GM10847 (cell line): ENCODE measurements around the gene S100A10.

Source experiments
- POLR2A ChIP-seq: IDR thresholded peaks from 2 replicates; pipeline ENCODE4 v1.6.1; 2011; ENCODE audit not compliant: insufficient read length; ENCODE audit errors: extremely low read depth

The S100A10 gene

GRCh38 chr1:151993734-151994496 lies at the start of gene S100A10:
Gene S100A10, minus strand, starts transcription at chr1:151993859. Its CDS starts 7,629 bp downstream, at chr1:151986230.
- no peak for TF ChIP-seq POLR2A

GRCh38 chr1:152042030-152042429 lies 48.4 kb upstream of the S100A10 start:
- no peak for TF ChIP-seq POLR2A

- no peak for TF ChIP-seq POLR2A
Observed at GRCh38 chr1:152039886-152040285, 46.2 kb upstream of the S100A10 start.

GRCh38 chr1:152039461-152039860 lies 45.8 kb upstream of the S100A10 start:
- no peak for TF ChIP-seq POLR2A

- TF ChIP-seq POLR2A: no peak
Observed at GRCh38 chr1:152038871-152039270, 45.2 kb upstream of the S100A10 start.

- TF ChIP-seq POLR2A: peak; percentile 8
Observed at GRCh38 chr1:152036267-152037216, 42.9 kb upstream of the S100A10 start, which contains the start of gene S100A11. Gene S100A11, minus strand, starts transcription at chr1:152037004. Its CDS starts 89 bp downstream, at chr1:152036915.

GRCh38 chr1:152035539-152036266 lies 42.0 kb upstream of the S100A10 start:
- no peak for TF ChIP-seq POLR2A

GRCh38 chr1:152034654-152035538 lies 41.2 kb upstream of the S100A10 start:
- no peak for TF ChIP-seq POLR2A

GRCh38 chr1:152034324-152034653 lies 40.6 kb upstream of the S100A10 start:
- TF ChIP-seq POLR2A: no peak

- TF ChIP-seq POLR2A: no peak
Observed at GRCh38 chr1:152029929-152030211, 36.2 kb upstream of the S100A10 start.

- TF ChIP-seq POLR2A: no peak
Observed at GRCh38 chr1:152029144-152029928, 35.7 kb upstream of the S100A10 start.

GRCh38 chr1:152026895-152027294 lies 33.2 kb upstream of the S100A10 start:
- no peak for TF ChIP-seq POLR2A

- no peak for TF ChIP-seq POLR2A
Observed at GRCh38 chr1:152024223-152024622, 30.6 kb upstream of the S100A10 start.

- TF ChIP-seq POLR2A: no peak
Observed at GRCh38 chr1:152023221-152023620, 29.6 kb upstream of the S100A10 start.
